GM21619 (cell line): Measurements from ENCODE around the gene STARD7.
"Not testable (repeated sequence)": the region's sequence is repeated elsewhere in the genome, so short reads cannot be mapped to it uniquely, and the experiment has no call there.

Experiments
- ATAC-seq: cut with Tn5 transposase; IDR thresholded peaks from one replicate; pipeline ENCODE4 v1.9.1; 2021; ENCODE audit not compliant: unreplicated experiment

STARD7 gene

GRCh38 chr2:96150007-96150640, 58.5 kb downstream of the STARD7 start:
- ATAC-seq: no peak

GRCh38 chr2:96148410-96149217, 60.0 kb downstream of the STARD7 start:
- ATAC-seq: peak; percentile 38

- ATAC-seq: no peak
Observed at GRCh38 chr2:96147593-96148201, 60.9 kb downstream of the STARD7 start.

- ATAC-seq: no peak
Observed at GRCh38 chr2:96146881-96147592, 61.6 kb downstream of the STARD7 start.

- peak; percentile 24 for ATAC-seq
Observed at GRCh38 chr2:96146153-96146880, 62.3 kb downstream of the STARD7 start.

GRCh38 chr2:96145848-96146152, 62.8 kb downstream of the STARD7 start:
- no peak for ATAC-seq

- peak; percentile 41 for ATAC-seq
Observed at GRCh38 chr2:96145036-96145847, 63.4 kb downstream of the STARD7 start, which contains the start of gene DUSP2. TSS of gene DUSP2 (minus strand) at chr2:96145440. CDS start at chr2:96145354, 86 bp downstream.

GRCh38 chr2:96144481-96145035, 64.1 kb downstream of the STARD7 start:
- peak; percentile 1 for ATAC-seq

GRCh38 chr2:96143848-96144480, 64.7 kb downstream of the STARD7 start:
- ATAC-seq: no peak

GRCh38 chr2:96143231-96143847, 65.3 kb downstream of the STARD7 start:
- no peak for ATAC-seq

GRCh38 chr2:96142217-96143113, 66.2 kb downstream of the STARD7 start:
- no peak for ATAC-seq

GRCh38 chr2:96141624-96141967, 67.0 kb downstream of the STARD7 start:
- not testable (repeated sequence) for ATAC-seq

- no peak for ATAC-seq
Observed at GRCh38 chr2:96140941-96141623, 67.5 kb downstream of the STARD7 start.

GRCh38 chr2:96139181-96139758, 69.4 kb downstream of the STARD7 start:
- no peak for ATAC-seq

- peak; percentile 28 for ATAC-seq
Observed at GRCh38 chr2:96138179-96139145, 70.2 kb downstream of the STARD7 start, which contains the start of gene ASTL. TSS of gene ASTL (minus strand) at chr2:96138502. CDS start at chr2:96138436, 66 bp downstream.
